IPS-20b (cell line): ENCODE measurements around the gene ZNF23.
A peak's percentile ranks its signal among the peaks of the same experiment; 100 is the strongest.

ENCODE experiments used
- H3K27ac ChIP-seq: one replicate; pipeline ENCODE4 v1.5.1; 2013; ENCODE audit warnings: low read length
- H3K27me3 ChIP-seq: 2 replicates; pipeline ENCODE4 v1.6.1; 2013; ENCODE audit warnings: mild to moderate bottlenecking, low read length, inconsistent platforms; ENCODE audit not compliant: insufficient read depth
- H3K36me3 ChIP-seq: 2 replicates; pipeline ENCODE4 v1.6.1; 2013; ENCODE audit warnings: low read depth, mild to moderate bottlenecking, inconsistent platforms, low read length, moderate library complexity; ENCODE audit not compliant: insufficient read depth
- H3K4me1 ChIP-seq: 2 replicates; pipeline ENCODE4 v1.6.1; 2013; ENCODE audit warnings: mild to moderate bottlenecking, control low read depth, inconsistent platforms, low read length, moderate library complexity; ENCODE audit not compliant: insufficient read depth
- H3K4me3 ChIP-seq: 2 replicates; pipeline ENCODE4 v1.5.1; 2013; ENCODE audit warnings: mild to moderate bottlenecking, low read length, inconsistent platforms
- H3K9ac ChIP-seq: 2 replicates; pipeline ENCODE4 v1.6.1; 2013; ENCODE audit warnings: low read depth, mild to moderate bottlenecking, inconsistent platforms, low read length, moderate library complexity
- H3K9me3 ChIP-seq: 2 replicates; pipeline ENCODE4 v1.6.1; 2013; ENCODE audit warnings: mild to moderate bottlenecking, low read depth, low read length, inconsistent platforms; ENCODE audit not compliant: insufficient read depth

Gene ZNF23

DNA sequence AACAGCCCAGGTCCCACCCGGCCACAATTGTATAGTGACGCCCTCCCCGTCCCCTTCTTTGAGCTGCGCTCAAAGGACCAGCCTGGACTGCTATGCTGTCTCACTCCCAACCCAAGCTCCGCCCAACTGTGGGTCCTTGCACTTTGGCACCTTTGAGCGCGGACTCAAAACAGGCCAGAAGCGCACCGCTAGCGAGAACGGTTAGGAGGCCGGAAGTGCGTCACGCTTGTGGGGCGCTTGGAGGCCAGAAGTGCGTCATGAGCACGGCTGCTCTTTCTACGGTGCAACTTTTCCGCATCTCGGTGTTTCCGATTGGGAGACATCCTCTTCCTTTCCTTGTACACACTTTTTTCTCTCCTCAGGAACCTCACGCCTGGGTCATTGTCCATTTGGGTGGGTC, 27.1 kb upstream of the ZNF23 start, which contains the start of gene ZNF19:
Gene ZNF19, minus strand, starts transcription at position 203 of the 400 bp plus-strand sequence. CDS start 7,210 bp downstream, outside the sequence.
- Histone ChIP-seq H3K9ac (no peak within 1 kb of the TSS), H3K9me3 (no peaks in the 10 kb centered on the region), H3K27me3 (peaks cover 4% of the 10 kb centered on the region; the same call in 1 of the 2 replicates), H3K27ac (no peak within 1 kb of the TSS), H3K4me1 (peaks cover 3% of the 10 kb centered on the region; the same call in 1 of the 2 replicates), H3K36me3 (no peaks in the 10 kb centered on the region), H3K4me3 (no peak within 1 kb of the TSS)

DNA sequence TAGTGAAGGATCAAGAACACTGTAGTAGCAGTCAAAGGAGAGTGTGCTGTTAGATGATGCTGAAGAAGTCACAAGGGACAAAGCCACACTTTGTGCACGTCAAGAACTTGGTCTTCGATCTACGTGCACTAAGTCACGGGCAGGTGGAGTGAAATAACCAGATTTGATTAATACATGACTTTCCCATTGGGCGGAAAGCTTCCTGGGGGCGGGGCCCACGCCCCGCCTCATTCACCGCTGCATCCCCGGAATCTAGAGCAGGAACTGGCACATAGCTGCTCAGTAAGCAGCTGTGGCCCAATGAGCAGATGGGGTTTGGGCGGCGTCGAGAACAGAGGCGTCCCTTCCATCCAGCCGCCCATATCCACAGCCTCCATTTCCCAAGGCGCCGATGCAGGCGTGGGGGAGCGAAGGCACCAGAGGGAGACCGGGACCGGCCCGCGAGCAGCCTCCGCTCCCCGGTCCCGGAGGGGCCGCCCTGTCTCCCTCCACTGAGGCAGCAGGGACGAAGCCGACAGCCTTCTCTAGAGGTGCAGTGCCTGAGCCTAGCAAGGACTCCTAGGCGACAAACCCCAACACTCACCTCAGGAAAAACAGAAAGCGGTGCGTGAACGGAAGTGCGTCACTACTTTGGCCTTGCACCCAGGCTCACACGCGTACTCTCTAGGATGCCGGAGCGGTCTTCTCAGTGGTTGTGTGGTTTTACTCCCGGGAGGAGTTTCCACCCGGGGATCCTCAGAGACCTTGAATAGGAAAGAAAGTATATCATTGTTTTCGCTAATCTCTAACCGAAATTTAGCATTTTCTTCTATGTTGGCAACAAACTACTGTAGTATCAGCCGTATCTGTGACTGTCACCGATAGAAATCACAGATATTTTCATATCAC, 22.2 kb upstream of the ZNF23 start:
- Histone ChIP-seq H3K36me3 (no peaks in the 10 kb centered on the region), H3K4me1 (peaks cover 3% of the 10 kb centered on the region; the same call in 1 of the 2 replicates)

DNA sequence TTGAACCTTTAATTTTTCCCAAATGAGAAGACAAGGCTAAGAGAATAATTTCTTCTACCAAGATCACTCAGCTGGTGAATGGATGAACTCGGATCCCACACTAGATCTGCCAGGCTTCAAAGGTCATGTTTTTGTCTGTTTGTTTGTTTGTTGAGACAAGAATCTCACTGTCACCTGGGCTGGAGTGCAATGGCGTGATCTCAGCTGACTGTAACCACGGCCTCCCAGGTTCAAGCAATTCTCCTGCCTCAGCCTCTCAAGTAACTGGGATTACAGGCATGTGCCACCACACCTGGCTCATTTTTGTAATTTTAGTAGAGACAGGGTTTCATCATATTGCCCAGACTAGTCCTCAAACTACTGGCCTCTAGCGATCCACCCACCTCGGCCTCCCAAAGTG, 20.5 kb upstream of the ZNF23 start:
- H3K4me3 ChIP-seq: no peak overlapping the region
- peaks cover 3% of the 10 kb centered on the region; the same call in 1 of the 2 replicates for H3K4me1 ChIP-seq
- H3K9ac ChIP-seq: no peak overlapping the region
- peaks cover 4% of the 10 kb centered on the region; the same call in 1 of the 2 replicates for H3K27me3 ChIP-seq
- 0 out of 2 replicates have a peak, but pooled peaks cover 11% of the 10 kb centered on the region for H3K36me3 ChIP-seq
- no peak overlapping the region for H3K27ac ChIP-seq
- H3K9me3 ChIP-seq: no peaks in the 10 kb centered on the region

More for the DNA sequence above, 22.2 kb upstream of the ZNF23 start:
- Histone ChIP-seq H3K9ac (peak overlapping the region; percentile 89), H3K9me3 (no peaks in the 10 kb centered on the region), H3K27me3 (peaks cover 4% of the 10 kb centered on the region; the same call in 1 of the 2 replicates), H3K27ac (peak overlapping the region; percentile 81), H3K4me3 (peak overlapping the region; percentile 96)

DNA sequence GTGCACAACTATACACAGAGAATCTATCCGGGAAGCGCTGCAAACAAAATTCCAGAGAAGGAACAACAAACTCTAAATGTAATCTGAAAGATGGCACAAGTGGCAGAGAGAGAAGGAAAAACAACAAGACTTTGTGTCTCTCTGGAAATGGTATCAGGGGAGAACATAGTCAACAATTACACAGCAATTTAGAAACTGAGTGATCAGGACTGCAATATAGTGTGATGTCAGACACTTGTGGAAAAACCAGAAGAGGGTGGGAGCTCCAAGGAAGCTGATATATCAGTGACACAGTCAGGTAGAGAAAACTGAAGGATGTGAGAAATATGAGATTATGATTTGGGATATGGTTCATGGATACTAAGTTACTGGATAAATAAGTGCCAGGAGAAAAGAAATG, 18.9 kb upstream of the ZNF23 start:
- Histone ChIP-seq H3K9me3 (no peaks in the 10 kb centered on the region), H3K27me3 (no peaks in the 10 kb centered on the region), H3K9ac (no peak overlapping the region), H3K36me3 (peaks cover 17% of the 10 kb centered on the region), H3K4me3 (no peak overlapping the region), H3K27ac (no peak overlapping the region), H3K4me1 (peaks cover 3% of the 10 kb centered on the region; the same call in 1 of the 2 replicates)

DNA sequence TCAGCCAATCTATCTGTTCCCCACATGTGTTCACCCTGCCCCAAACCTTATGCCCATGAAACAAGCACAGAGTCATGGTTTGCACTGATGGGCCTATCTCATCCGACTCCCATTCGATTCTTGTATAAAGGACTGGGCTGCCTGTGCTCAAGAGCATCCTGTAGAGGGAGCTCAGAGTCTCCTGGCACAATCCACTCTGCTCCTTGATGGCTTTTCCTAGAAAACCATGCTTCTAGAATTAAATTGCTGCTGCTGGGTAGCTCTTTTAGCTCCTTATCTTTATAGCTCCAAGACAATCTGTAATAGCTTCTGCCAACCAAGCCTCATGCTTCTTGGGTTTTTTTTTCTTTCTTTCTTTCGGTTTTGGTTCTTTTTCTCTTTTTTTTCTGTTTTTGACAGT, 17.4 kb upstream of the ZNF23 start:
- H3K4me1 ChIP-seq: no peaks in the 10 kb centered on the region
- no peak overlapping the region for H3K4me3 ChIP-seq
- H3K27me3 ChIP-seq: no peaks in the 10 kb centered on the region
- H3K36me3 ChIP-seq: peaks cover 23% of the 10 kb centered on the region
- no peak overlapping the region for H3K27ac ChIP-seq
- no peak overlapping the region for H3K9ac ChIP-seq
- no peaks in the 10 kb centered on the region for H3K9me3 ChIP-seq

DNA sequence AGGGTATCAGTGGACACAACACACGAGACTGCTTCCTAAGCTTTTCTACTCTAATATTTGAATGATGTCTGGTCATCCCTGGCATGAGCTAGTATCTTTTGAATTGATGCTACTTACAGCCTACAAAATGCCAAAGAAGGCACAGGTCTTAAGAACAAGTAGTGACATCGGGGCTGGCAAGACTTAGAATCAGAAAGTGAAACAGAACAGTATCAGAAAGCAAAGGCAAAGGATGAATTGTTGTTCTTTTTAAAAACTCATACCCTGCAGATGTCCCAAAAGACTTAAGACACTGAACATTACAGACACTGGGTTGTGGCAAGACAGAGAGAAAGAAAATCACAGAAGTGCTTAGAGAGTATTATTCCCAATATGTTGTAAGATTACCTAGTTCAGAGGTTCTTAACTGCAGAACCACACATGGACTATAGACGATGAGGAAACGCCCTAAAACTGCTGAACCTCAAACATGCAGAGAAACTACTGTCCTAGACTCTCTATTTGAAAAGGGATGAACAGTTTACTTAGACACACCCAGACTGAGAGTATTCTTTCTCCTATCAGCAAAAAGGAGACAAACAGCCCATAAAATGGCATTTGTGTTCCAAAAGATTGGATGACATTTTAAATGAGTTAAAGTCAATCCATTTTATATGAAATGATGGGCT, 14.5 kb upstream of the ZNF23 start:
- no peaks in the 10 kb centered on the region for H3K27me3 ChIP-seq
- peaks cover 23% of the 10 kb centered on the region for H3K36me3 ChIP-seq
- no peak overlapping the region for H3K27ac ChIP-seq
- no peak overlapping the region for H3K9ac ChIP-seq
- H3K4me1 ChIP-seq: no peaks in the 10 kb centered on the region
- H3K4me3 ChIP-seq: no peak overlapping the region
- H3K9me3 ChIP-seq: no peaks in the 10 kb centered on the region

DNA sequence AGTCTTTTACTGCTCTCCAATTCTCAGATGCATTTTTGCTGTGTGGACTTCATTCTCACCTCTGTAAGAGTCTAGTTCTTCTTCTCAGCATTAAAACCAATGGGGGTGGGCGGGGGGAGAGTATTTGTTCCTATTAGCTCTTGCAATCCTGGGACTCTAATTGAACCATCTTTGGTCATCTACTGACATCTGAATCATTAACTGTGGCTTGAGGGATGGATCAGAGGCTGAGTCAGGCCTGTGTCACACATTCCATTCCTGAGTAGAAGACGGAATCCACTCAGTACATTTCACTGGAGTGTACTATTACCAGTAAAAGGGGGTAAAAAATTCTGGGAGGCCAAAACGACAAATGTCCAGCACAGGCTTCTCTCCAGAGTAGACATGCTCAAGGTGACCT, 12.8 kb upstream of the ZNF23 start:
- Histone ChIP-seq H3K4me1 (no peaks in the 10 kb centered on the region), H3K27me3 (no peaks in the 10 kb centered on the region), H3K9me3 (no peaks in the 10 kb centered on the region), H3K36me3 (peaks cover 23% of the 10 kb centered on the region), H3K4me3 (no peak overlapping the region), H3K9ac (no peak overlapping the region), H3K27ac (no peak overlapping the region)

DNA sequence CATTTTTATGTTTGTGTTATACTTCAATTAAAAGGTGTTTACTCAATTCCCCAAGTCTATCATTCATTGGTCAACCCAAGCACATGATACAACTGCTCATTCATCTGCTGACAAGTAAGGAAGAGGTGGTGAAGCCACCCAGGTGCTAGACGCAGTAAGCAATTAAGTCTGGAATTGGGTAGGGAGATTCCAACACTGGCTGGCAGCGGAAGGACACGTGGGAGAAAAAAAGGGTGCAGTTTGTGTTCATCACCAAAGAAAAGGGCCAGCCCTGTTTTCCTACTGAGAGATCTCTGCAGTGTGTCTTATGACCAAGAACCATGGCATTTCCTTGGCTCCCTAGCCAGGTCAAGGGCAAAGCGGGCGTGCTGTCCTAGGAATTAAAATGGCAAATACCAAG, 11.8 kb upstream of the ZNF23 start:
- Histone ChIP-seq H3K36me3 (peaks cover 23% of the 10 kb centered on the region), H3K27ac (no peak overlapping the region), H3K4me1 (no peaks in the 10 kb centered on the region), H3K27me3 (no peaks in the 10 kb centered on the region), H3K9ac (no peak overlapping the region), H3K4me3 (no peak overlapping the region), H3K9me3 (no peaks in the 10 kb centered on the region)

DNA sequence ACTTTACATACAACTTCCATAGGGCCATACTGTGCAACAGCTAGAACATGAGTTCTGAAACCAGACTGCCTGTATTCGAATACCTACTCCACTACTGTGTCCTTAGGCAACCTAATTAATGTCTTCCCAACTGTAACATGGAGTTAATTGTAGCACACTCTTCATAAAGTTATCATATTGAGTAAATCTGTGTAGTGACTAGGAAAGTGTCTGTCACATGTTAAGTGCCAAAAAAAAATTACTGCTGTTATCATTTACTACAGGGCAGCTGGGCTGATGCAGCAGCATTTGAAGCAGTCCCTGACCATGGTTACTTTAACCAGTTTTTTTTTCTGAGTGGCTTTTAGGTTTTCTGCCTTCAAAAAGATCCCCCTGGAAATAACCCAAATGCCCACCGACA, 10.9 kb upstream of the ZNF23 start:
- Histone ChIP-seq H3K9me3 (no peaks in the 10 kb centered on the region), H3K27ac (no peak overlapping the region), H3K36me3 (peaks cover 15% of the 10 kb centered on the region), H3K4me1 (no peaks in the 10 kb centered on the region), H3K4me3 (no peak overlapping the region), H3K9ac (no peak overlapping the region), H3K27me3 (no peaks in the 10 kb centered on the region)

DNA sequence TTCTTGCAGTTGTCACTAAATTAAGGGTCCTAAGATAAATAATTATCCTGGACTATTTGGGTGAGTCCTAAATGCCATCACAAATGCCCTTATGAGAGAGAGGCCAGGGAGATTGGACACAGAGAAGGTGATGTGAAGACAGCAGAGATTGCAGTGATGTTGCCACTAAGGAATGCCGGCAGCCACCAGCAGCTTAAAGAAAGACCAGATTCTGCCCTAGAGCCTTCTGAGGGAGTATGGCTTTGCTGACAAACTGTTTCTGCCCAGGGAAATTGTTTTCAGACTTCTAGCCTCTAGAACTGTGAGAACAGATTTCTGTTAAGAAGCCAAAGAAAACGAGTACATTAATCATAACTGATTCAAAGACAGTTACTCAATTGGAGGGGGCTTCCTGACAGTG, 10.0 kb upstream of the ZNF23 start:
- peaks cover 12% of the 10 kb centered on the region for H3K36me3 ChIP-seq
- no peaks in the 10 kb centered on the region for H3K27me3 ChIP-seq
- H3K27ac ChIP-seq: no peak overlapping the region
- no peaks in the 10 kb centered on the region for H3K9me3 ChIP-seq
- H3K4me1 ChIP-seq: no peaks in the 10 kb centered on the region
- no peak overlapping the region for H3K4me3 ChIP-seq
- no peak overlapping the region for H3K9ac ChIP-seq

DNA sequence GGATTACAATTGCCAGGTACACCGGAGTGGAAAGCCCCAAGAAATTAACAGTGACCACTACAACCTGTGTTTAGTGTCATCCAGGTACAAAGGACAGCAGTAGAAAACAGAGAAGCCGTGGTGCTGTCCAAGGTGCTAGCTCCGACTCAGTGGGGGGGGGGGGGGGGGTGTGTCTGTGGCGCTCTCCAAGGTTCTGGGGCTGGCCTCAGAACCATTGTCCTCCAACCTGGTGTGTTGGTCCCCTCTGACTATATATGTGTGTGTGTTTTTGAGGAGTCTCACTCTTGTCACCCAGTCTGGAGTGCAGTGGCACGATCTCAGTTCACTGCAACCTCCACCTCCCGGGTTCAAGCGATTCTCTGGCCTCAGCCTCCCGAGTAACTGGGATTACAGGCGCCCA, 5.8 kb upstream of the ZNF23 start:
- H3K9me3 ChIP-seq: no peaks in the 10 kb centered on the region
- H3K27me3 ChIP-seq: no peaks in the 10 kb centered on the region
- H3K27ac ChIP-seq: no peak overlapping the region
- no peaks in the 10 kb centered on the region for H3K4me1 ChIP-seq
- H3K36me3 ChIP-seq: no peaks in the 10 kb centered on the region
- no peak overlapping the region for H3K9ac ChIP-seq
- H3K4me3 ChIP-seq: no peak overlapping the region

DNA sequence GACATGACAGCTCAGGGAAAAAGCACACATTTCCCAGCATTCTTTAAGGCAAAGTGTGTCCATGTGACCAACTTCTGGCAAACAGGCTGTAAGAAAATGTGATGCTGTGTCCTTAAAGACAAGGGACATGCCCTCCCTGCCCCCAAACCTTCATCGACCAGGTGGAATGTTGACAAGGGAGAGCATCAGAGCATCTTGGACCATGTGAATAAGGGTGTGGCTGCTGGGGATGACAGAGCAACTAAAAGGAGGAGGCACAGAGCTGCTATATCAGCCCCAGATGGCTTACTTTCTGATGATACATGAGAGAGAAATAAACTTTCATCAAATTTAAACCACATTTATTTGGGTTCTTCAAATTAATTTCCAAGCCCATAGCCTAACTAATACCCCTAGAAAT, 2.2 kb upstream of the ZNF23 start:
- no peak overlapping the region for H3K27ac ChIP-seq
- H3K4me1 ChIP-seq: no peaks in the 10 kb centered on the region; the same call in 1 of the 2 replicates
- no peaks in the 10 kb centered on the region for H3K36me3 ChIP-seq
- no peak overlapping the region for H3K9ac ChIP-seq
- H3K4me3 ChIP-seq: no peak overlapping the region
- no peaks in the 10 kb centered on the region for H3K9me3 ChIP-seq
- no peaks in the 10 kb centered on the region for H3K27me3 ChIP-seq
